HG02571 (cell line): Measurements from ENCODE around the gene SULT1A2.
"Not testable (repeated sequence)": the region's sequence is repeated elsewhere in the genome, so short reads cannot be mapped to it uniquely, and the experiment has no call there.

ENCODE experiments used
- ATAC-seq: cut with Tn5 transposase; IDR thresholded peaks from one replicate; pipeline ENCODE4 v1.9.1; 2021; ENCODE audit warnings: mild to moderate bottlenecking, moderate library complexity; ENCODE audit not compliant: unreplicated experiment

Gene SULT1A2

GRCh38 chr16:28592511-28592910 is 4.3 kb downstream of the SULT1A2 start:
- ATAC-seq = no peak

GRCh38 chr16:28591355-28591754 is 5.5 kb downstream of the SULT1A2 start:
- ATAC-seq = no peak

- no peak for ATAC-seq
These were observed 6.2 kb downstream of the SULT1A2 start for GRCh38 chr16:28590384-28591340.

GRCh38 chr16:28589930-28590329 is 6.9 kb downstream of the SULT1A2 start:
- no peak for ATAC-seq

GRCh38 chr16:28589069-28589468 is 7.8 kb downstream of the SULT1A2 start:
- no peak for ATAC-seq

GRCh38 chr16:28587386-28587785 is 9.5 kb downstream of the SULT1A2 start:
- ATAC-seq = no peak

- ATAC-seq = no peak
These were observed 10.4 kb downstream of the SULT1A2 start for GRCh38 chr16:28586466-28586865.

GRCh38 chr16:28585674-28586073 is 11.2 kb downstream of the SULT1A2 start:
- no peak for ATAC-seq

- no peak for ATAC-seq
These were observed 16.0 kb downstream of the SULT1A2 start for GRCh38 chr16:28580726-28581315.

GRCh38 chr16:28575446-28576109 is 21.3 kb downstream of the SULT1A2 start:
- ATAC-seq = no peak

GRCh38 chr16:28574925-28575324 is 21.9 kb downstream of the SULT1A2 start:
- no peak for ATAC-seq

- ATAC-seq = no peak
These were observed 22.8 kb downstream of the SULT1A2 start for GRCh38 chr16:28573738-28574718.

- ATAC-seq = no peak
These were observed 23.9 kb downstream of the SULT1A2 start for GRCh38 chr16:28572696-28573510.

GRCh38 chr16:28569968-28570752 is 26.7 kb downstream of the SULT1A2 start:
- ATAC-seq = no peak

- ATAC-seq = no peak
These were observed 27.8 kb downstream of the SULT1A2 start for GRCh38 chr16:28569021-28569420.

GRCh38 chr16:28567292-28567691 is 29.6 kb downstream of the SULT1A2 start:
- no peak for ATAC-seq

GRCh38 chr16:28566233-28566925 is 30.5 kb downstream of the SULT1A2 start:
- not testable (repeated sequence) for ATAC-seq

- no peak for ATAC-seq
These were observed 33.6 kb downstream of the SULT1A2 start for GRCh38 chr16:28563218-28563617.
